Activated T-cell treated with anti-CD3 and anti-CD28 coated beads for 1 hour (primary cell): Measurements from ENCODE around the gene WDR70.
"Not testable (repeated sequence)": the region's sequence is repeated elsewhere in the genome, so short reads cannot be mapped to it uniquely, and the experiment has no call there.

Experiments used
- DNase-seq: peaks from one replicate; pipeline ENCODE4 v3.0.0-alpha.2; 2020; ENCODE audit warnings: low read depth

Gene WDR70

DNA sequence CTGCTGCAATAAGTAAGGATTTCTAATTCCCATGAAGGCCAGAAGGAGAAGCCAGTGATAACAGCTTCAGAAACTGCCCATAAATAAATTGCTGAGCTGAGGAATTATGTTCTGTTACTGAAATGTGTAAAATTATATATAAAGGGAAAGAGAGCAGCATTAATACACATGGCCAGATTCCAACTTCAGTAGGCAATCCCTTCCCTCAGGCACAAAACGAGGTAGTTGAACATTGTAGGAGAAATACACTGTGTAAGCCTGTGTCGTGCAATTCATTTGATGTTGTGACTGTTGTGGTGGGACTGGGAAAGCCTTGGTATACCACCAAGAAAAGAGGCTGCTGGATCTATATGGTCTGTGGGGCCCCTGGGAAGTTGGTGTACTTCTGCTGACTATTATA lies 192.9 kb downstream of the WDR70 start:
- DNase-seq, result no peak

DNA sequence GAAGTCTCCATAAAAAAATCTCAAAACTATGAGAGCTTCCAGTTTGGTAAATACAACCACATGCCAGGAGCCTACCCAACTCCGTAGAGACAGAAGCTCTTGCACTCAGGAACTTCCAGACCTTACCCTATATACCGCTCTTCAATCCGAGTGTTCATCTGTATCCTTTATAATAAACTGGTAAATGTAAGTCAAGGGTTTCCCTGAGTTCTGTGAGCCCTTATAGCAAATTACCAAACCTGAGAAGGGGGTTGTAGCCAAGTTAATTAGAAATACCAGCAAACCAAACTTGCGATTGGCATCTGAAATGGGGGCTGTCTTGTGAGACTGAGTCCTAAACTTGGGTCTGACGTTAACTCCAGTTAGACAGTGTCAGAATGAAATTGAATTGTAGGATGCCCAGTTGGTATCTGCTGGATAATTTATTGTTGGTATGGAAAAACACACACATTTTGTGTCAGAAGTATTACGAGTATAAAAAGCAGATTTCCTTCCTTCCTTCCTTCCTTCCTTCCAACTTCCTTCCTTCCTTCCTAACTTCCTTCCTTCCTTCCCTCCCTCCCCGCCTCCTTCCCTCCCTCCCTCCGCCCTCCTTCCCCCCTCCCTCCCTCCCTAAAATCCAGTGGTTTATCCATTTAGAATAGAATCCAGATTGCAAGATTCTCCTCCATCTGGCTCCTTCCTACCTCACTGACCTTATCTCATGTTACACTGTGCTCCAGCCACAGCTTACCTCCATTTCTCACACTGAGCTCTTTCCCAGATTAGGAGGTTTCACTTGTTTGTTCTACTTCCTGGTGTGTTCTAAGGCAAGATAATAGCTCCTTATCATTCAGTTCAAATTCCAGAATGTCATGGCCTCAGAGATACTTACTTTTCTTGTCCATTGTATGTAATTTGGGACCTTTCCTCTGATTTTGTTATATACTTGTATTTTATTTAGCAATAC lies 196.7 kb downstream of the WDR70 start:
- DNase-seq, result no peak

DNA sequence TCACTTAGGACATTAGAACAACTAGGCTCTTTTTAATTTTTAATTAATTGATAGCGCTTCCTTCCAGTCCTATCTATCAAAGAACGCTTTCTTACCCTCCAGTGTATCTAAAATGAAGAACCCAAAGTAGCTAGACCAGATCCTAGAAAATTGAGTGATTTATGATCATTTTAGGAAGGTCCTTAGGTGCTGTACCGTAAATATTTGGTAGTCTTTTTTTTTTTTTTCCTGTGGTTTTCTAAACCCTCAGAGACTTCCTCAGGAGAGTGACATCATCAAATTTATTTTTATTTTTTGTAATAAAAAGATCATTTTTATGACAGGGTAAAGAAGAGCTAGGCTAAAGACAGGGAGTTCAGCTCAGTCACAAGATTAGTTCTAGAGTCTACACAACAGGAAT lies 197.4 kb downstream of the WDR70 start:
- no peak for DNase-seq

DNA sequence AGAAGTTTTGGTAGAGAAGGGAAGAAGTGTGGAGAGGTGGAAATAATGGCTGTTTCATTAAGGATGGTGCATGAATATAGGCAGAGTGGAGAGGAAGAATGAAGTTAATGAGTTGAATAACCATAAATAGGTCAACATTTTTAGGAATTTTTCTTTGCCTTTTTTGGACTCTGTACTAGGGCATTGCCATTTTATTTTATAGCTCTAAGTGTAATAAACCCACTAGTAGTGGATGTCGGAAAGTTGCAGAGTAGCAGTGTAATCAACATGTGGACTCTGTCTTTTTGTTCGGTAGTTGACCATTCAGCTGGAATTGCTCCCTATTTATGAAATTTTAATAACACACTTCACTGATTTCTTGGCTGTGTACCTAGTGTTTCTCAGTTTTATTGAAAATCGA lies 199.1 kb downstream of the WDR70 start:
- DNase-seq, result no peak

DNA sequence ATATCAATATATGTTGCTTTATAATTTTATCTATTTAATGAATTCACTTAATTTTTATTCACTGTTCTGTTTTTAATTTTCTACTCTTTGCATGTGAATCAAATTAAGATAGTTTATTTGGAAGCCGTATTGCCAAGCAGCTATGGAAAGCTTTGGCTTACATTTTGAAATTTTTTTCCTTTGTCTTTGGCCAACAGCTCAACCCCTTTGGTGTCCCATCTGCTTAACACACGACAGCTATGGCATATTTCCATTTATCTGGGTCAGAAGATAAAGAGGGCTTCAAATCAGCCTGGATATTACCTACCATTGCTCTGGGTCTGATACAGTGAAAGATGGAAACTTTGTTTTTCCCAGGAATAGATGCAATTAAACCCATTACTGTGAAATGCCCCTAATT lies 201.0 kb downstream of the WDR70 start:
- DNase-seq, result no peak

DNA sequence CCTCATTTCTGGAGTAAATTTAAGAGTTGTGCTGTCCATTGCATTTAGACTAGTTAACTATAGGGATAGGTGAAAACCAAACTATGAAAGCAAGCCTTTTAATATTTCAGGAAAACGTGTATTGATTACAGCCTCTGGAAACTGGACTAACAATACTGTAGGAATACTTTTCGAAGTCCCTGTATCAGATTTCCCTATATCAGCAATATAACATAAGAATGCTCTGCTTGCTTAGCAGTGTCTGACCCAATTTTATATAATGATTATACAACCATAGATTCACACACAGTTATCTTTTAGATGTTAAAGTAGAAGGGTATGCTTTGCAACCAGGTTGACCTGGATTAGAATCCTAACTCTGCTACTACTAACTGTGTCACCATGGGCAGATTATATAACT lies 203.1 kb downstream of the WDR70 start:
- no peak for DNase-seq

DNA sequence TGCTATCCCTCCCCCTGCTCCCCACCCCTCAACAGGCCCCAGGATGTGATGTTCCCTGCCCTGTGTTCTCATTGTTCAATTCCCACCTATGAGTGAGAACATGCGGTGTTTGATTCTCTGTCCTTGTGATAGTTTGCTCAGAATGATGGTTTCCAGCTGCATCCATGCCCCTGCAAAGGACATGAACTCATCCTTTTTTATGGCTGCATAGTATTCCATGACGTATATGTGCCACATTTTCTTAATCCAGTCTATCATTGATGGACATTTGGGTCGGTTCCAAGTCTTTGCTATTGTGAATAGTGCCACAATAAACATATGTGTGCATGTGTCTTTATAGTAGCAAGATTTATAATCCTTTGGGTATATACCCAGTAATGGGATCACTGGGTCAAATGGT lies 214.2 kb downstream of the WDR70 start:
- DNase-seq, result not testable (repeated sequence)

DNA sequence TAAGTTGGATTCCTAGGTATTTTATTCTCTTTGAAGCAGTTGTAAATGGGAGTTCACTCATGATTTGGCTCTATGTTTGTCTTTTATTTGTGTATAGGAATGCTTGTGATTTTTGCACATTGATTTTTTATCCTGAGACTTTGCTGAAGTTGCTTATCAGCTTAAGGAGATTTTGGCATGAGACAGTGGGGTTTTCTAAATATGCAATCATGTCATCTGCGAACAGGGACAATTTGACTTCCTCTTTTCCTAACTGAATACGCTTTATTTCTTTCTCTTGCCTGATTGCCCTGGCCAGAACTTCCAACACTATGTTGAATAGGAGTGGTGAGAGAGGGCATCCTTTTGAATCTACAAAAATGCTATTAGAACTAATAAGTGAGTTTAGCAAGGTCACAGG lies 215.7 kb downstream of the WDR70 start:
- DNase-seq, result not testable (repeated sequence)

DNA sequence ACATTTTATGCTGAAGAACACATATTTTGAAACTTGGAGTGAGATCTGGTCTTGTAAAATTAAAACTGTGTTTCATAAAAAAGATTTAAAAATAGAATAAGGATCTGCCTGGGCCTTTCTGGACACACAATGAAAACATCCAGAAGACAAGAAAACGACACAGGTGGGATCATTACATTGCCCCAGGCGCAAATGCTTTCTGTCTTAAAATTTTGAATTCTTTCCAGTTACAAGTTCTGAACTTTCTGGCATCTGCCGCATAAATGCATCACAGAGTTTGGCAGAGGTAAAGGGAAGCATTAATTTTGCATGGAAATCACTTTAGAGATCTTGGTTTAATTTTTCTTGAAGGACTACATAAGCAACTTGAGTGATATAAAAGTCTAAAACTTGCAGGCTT lies 219.6 kb downstream of the WDR70 start:
- no peak for DNase-seq

DNA sequence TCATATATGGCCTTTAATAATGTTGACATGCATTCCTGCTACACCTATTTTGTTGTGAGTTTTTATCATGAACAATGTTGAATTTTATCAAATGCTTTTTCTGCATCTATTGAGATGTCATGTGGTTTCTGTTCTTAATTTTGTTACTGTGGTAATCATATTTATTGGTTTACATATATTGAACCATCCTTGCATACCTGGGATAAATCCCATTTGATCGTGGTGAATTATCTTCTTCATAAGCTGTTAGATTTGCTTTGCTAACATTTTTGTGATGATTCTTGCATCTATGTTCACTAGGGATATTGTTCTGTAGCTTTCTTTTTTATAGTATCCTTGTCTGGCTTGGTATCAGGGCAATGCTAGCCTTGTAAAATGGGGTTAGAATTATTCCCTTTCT lies 222.0 kb downstream of the WDR70 start:
- DNase-seq, result no peak

DNA sequence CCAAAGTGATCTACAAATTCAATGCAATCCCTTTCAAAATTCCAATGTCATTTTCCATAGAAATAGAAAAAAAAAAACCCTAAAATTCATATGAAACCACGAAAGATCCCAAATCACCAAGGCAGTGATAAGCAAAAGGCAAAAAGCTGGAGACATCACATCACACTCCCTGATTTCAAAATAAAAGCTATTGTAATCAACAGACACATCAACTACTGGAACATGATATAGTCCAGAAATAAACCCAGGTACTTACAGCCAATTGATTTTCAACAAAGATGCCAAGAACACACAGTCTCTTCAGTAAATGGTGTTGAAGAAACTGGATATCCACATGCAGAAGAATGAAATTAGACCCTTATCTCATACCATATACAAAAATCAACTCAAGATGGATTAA lies 224.0 kb downstream of the WDR70 start:
- DNase-seq, result no peak

DNA sequence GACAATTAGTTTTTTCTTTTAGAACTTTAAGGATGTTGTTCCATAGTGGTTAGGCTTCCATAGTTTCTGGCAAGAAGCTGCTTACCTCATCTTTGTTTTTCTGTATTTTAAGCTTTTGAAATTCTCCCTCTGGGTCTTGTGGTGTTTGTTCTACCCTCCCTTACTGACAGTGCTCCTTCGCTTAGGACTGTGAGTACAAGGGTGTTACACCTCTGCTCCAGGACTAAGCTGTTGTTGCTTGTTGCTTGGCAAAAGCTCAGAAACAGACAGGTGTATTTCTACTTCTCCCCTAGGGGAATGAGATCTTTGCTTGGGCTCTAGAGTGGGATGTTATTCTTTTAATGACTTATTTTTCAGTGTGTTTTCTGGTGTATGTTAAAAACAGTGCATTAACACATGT lies 225.2 kb downstream of the WDR70 start:
- no peak for DNase-seq

DNA sequence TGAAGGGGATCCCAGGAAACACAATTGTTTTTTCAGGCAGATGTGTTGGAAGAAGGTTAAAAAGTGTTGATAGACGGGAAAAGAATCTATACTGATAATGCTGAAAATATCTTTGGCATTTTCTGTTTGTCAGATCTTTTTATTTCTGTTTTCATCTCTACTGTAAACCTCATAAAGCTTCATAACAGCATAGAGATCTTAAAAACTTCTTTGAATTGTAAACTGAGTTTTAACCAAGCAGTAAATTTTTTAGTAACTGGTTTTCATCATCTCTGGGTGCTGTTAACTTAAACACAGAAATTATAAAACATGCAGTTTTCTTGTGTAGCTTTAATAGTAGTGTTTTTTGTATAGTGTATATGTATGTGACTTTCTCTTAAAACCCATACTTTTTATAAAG lies 227.0 kb downstream of the WDR70 start:
- no peak for DNase-seq

DNA sequence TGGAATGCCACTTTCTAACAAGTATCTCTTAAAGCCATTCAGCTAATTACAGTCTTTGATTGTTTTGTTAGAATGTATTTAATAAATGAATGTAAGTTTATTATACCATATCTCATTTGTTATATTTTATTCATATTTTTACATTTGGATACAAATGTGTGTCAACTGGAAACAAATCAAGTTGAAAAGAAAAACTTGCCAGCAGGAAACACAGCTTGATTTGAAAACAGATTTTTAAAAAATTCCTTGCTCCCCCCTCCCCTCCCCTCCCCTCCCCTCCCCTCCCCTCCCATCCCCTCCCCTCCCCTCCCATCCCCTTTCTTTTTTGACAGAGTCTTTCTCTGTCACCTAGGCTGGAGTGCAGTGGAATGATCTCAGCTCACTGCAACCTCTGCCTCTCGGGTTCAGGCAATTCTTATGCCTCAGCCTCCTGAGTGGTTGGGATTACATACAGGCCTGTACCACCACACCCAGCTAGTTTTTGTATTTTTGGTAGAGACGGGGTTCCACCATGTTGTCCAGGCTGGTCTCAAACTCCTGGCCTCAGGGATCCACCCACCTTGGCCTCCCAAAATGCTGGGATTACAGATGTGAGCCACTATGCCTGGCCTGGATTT lies 227.6 kb downstream of the WDR70 start:
- no peak for DNase-seq

DNA sequence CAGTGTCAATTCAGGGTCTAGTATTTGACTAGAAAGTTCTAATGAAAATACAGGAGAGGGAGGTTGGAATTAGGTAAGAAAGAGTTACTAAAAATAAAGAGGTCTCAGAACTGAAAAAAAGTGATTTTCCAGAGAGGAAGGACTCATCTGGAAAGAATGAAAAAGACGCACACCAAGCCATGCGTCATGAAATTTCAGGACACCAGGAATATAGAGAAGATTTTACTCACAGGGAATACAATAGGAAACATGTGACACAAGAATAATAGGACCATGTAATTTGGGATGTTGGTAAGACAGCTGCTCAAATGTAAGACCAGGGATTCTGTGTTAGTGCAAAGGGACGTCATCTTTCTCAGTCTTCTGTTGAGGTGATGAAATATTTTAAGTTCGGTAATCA lies 236.1 kb downstream of the WDR70 start:
- DNase-seq, result no peak

DNA sequence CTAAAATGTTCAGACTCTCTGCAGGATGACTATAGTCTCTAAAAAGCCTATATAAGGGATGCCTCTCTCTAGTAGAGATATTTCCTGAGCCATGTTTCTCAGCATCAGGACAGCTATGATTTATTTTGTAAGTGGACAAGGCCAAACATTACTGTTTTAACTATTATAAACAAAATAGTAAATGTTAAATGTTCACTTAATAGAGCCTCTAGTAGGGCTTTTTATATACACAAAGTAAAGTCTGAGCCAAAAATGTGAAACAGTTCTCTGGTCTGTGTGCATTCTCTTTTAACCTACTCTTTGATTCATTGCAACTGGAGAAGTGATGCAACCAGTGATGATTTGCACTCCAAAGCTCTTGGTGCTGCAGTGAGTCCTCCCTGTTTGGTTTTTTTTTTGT lies 240.2 kb downstream of the WDR70 start:
- DNase-seq, result no peak

DNA sequence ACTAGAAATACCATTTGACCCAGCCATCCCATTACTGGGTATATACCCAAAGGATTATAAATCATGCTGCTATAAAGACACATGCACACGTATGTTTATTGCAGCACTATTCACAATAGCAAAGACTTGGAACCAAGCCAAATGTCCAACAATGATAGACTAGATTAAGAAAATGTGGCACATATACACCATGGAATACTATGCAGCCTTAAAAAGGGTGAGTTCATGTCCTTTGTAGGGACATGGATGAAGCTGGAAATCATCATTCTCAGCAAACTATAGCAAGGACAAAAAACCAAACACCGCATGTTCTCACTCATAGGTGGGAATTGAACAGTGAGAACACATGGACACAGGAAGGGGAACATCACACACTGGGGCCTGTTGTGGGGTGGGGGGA lies 243.2 kb downstream of the WDR70 start:
- DNase-seq, result not testable (repeated sequence)

DNA sequence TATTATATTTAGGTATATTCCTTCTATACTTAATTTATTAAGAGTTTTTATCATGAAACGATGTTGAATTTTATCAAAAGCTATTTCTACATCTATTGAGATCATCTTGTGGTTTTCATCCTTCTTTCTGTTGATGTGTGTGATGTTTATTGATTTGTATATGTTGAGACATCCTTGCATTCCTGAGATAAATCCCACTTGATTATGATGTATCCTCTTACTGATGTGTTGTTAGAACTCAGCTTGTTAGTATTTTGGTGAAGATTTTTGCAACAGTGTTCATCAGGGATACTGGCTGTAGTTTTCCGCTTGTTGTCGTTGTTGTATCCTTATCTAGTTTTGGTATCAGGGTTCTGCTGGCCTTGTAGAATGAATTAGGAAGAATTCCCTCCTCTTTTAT lies 247.1 kb downstream of the WDR70 start:
- DNase-seq, result no peak

DNA sequence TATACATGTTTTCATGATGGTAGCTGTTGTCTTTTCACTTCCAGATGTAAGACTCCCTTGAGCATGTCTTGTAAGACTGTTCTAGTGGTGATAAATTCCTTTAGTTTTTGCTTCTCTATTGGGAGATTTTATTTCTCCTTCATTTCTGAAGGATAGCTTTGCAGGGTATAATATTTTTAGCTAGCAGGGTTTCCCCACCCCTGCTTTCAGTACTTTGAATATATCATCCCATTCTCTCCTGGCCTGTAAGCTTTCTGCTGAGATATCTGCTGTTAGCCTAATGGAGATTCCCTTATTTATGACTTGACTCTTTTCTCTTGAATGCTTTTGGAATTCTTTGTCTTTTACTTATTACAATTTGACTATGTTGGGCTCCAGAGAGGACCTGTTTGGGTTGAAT lies 249.8 kb downstream of the WDR70 start:
- DNase-seq, result no peak

DNA sequence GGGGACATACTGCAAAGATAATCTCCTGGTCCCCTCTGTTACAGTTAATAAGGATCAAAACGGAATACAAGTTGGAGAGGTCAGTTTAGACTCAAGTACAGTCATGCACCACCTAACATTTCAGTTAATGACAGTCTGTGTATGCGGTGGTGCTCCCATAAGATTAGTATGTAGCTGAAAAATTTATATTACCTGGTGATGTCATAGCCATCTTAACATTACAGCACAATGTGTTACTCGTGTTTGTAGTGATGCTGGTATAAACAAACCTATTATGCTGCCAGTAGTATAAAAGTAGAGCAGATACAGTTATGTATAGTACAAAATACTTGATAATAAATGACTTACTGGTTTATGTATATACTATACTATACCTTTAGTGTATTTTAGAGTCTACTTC lies 252.8 kb downstream of the WDR70 start:
- DNase-seq, result no peak

DNA sequence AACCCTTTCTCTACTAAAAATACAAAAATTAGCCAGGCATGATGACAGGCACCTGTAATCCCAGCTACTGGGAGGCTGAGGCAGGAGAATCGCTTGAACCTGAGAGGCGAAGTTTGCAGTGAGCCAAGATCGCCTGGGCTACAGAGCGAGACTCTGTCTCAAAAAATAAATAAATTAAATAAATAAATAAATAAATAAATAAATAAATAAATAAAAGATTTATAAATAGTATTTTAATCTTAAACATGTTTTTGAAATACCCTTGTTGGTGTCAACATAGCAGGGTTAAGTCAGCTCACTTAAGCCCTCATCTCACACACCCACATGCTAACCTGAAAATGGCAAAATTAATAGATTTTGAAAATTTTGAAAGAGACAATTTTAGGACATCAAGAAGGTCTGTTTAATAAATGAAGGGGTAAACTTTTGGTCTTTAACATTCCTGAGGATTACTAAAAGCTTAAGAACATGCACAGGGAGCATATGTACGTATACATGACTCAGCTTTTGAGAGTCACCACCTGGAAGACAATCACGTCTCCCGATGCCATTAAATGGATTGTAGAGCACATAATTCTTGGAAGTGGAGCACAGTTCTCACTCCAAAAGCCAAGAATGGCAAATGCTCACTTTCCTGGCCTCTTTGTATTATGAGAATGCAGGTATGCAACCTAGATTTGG lies 258.2 kb downstream of the WDR70 start:
- DNase-seq, result no peak

DNA sequence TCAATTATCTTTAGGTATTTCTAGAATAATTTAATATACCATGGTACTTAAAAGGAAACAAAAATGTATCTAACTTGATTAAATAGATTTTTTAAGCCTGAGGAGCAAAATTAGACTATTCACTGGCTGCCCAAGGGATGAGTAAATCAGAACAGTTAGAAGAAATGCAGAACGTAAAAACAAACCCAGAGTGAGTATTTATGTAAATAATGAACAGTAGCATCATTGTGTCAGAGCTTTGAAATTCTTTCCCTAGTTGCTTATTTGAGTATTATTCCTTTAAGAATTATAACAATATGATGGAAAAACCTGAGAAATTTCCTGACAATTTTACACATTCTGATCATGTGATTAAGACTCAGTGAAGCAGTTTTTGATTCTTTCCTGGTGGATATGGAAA lies 259.8 kb downstream of the WDR70 start:
- DNase-seq, result no peak

DNA sequence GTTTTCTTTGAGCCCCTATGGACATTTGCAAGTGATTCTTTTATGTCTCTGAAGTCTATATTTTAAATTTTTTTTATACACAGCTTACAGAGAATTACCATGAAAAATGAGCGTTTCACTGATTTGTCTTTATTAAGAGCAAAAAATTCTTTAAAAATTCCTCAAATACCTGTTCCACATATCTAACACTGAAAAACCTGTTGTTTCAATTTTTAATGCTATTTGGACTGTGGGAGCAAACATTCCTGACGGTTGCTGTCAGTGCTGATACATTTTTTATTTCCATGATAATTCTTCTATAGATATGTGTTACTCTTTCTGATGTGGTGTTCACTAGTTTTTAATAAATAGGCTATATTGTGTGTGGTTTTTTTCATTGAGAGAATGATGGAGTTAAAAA lies 261.0 kb downstream of the WDR70 start:
- no peak for DNase-seq
